Mesendoderm (in vitro differentiated cells): ENCODE measurements around the gene ELOVL5.

Experiments
- DNase-seq: peaks from one replicate; pipeline ENCODE4 v3.0.0; 2013
- H2AK5ac ChIP-seq: 2 replicates; pipeline ENCODE4 v1.6.1; 2013; ENCODE audit warnings: low read length, inconsistent platforms
- H2BK120ac ChIP-seq: 2 replicates; pipeline ENCODE4 v1.6.1; 2013; ENCODE audit warnings: low read depth, mild to moderate bottlenecking, low read length, moderate library complexity, mixed read lengths
- H2BK15ac ChIP-seq: replicated peaks from 2 replicates; pipeline ENCODE4 v1.6.1; 2013; ENCODE audit warnings: low read depth, mild to moderate bottlenecking, moderate library complexity
- H2BK5ac ChIP-seq: 2 replicates; pipeline ENCODE4 v1.6.1; 2013; ENCODE audit warnings: low read length, inconsistent platforms
- H3K18ac ChIP-seq: 2 replicates; pipeline ENCODE4 v1.6.1; 2013; ENCODE audit warnings: mild to moderate bottlenecking, low read length, mixed read lengths
- H3K23ac ChIP-seq: one replicate; pipeline ENCODE4 v1.6.1; 2013; ENCODE audit warnings: low read length
- H3K27ac ChIP-seq: 2 replicates; pipeline ENCODE4 v1.5.1; 2013; ENCODE audit warnings: low read depth, mild to moderate bottlenecking, inconsistent platforms, low read length, moderate library complexity
- H3K27me3 ChIP-seq: 2 replicates; pipeline ENCODE4 v1.6.1; 2013; ENCODE audit warnings: low read length, control low read depth, mild to moderate bottlenecking, inconsistent platforms; ENCODE audit not compliant: insufficient read depth, poor library complexity
- H3K36me3 ChIP-seq: 2 replicates; pipeline ENCODE4 v1.6.1; 2013; ENCODE audit warnings: low read length, inconsistent platforms; ENCODE audit not compliant: control insufficient read depth, insufficient read depth
- H3K4ac ChIP-seq: one replicate; pipeline ENCODE4 v1.6.1; 2013; ENCODE audit warnings: low read depth, mild to moderate bottlenecking, low read length, moderate library complexity
- H3K4me1 ChIP-seq: 2 replicates; pipeline ENCODE4 v1.6.1; 2013; ENCODE audit warnings: low read depth, low read length, inconsistent platforms; ENCODE audit not compliant: control insufficient read depth
- H3K4me2 ChIP-seq: 2 replicates; pipeline ENCODE4 v1.6.1; 2013; ENCODE audit warnings: low read length
- H3K4me3 ChIP-seq: 2 replicates; pipeline ENCODE4 v1.5.1; 2013; ENCODE audit warnings: mild to moderate bottlenecking, low read length
- H3K56ac ChIP-seq: one replicate; pipeline ENCODE4 v1.6.1; 2013; ENCODE audit warnings: low read length
- H3K79me1 ChIP-seq: 2 replicates; pipeline ENCODE4 v1.6.1; 2013; ENCODE audit warnings: low read length, inconsistent platforms
- H3K79me2 ChIP-seq: 2 replicates; pipeline ENCODE4 v1.6.1; 2013; ENCODE audit warnings: mild to moderate bottlenecking, low read length; ENCODE audit not compliant: control insufficient read depth, insufficient read depth
- H3K9ac ChIP-seq: 2 replicates; pipeline ENCODE4 v1.6.1; 2013; ENCODE audit warnings: low read length, inconsistent platforms
- H4K5ac ChIP-seq: one replicate; pipeline ENCODE4 v1.6.1; 2013; ENCODE audit warnings: low read length
- H4K8ac ChIP-seq: one replicate; pipeline ENCODE4 v1.6.1; 2013; ENCODE audit warnings: low read depth, mild to moderate bottlenecking, control low read depth, low read length, moderate library complexity
- WGBS: extraction: QIAGEN DNeasy Blood & Tissue Kit; methylation state at CpG from one replicate; pipeline ENCODE4 v1.1.7; 2013; ENCODE audit warnings: low lambda C conversion rate, missing lambda C conversion rate; ENCODE audit not compliant: insufficient coverage; ENCODE audit errors: extremely low coverage; 5-methylcytosine and 5-hydroxymethylcytosine counted together

ELOVL5 gene

DNA sequence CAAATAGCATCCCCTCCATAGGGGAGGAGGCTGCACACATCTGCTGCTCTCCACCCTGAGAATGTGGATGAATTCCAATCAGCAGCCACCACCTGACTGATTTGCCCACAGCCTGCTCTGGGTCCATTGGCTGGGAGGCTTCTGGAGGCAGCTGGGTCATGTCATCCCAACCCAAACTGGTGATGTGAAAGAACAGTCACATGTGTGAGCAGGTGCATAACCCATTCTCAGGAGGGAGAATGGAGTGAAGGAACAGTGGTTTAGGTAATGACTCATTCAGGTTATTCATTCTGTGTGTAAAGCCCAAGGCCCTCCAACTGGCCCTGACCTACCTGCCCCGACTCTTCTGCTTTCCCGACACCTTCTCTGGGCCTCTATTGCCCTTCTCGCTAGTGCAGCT is 109.2 kb downstream of the ELOVL5 start:
- Histone ChIP-seq H4K5ac (no peak overlapping the region), H3K36me3 (no peaks in the 10 kb centered on the region), H3K4me3 (no peak overlapping the region), H3K4ac (no peak overlapping the region), H3K79me1 (no peaks in the 10 kb centered on the region), H4K8ac (no peak overlapping the region), H2AK5ac (no peak overlapping the region), H3K18ac (no peak overlapping the region), H3K56ac (no peak overlapping the region), H3K79me2 (no peaks in the 10 kb centered on the region), H3K23ac (no peak overlapping the region), H3K4me1 (no peaks in the 10 kb centered on the region), H2BK15ac (no peak overlapping the region), H3K27ac (no peak overlapping the region), H3K4me2 (no peak overlapping the region), H3K9ac (no peak overlapping the region), H2BK5ac (no peak overlapping the region), H2BK120ac (no peak overlapping the region), H3K27me3 (no peaks in the 10 kb centered on the region)
- WGBS: no CpG with 5 or more reads among the region's 3 CpGs
- DNase-seq: no peak

GRCh38 chr6:53238311-53238710 is 110.4 kb downstream of the ELOVL5 start:
- Histone ChIP-seq H3K23ac (no peak overlapping the region), H3K79me2 (no peaks in the 10 kb centered on the region), H3K27ac (no peak overlapping the region), H3K9ac (no peak overlapping the region), H2BK15ac (no peak overlapping the region), H3K4me2 (no peak overlapping the region), H3K4me1 (no peaks in the 10 kb centered on the region), H3K27me3 (no peaks in the 10 kb centered on the region), H3K18ac (no peak overlapping the region), H3K4ac (no peak overlapping the region), H2AK5ac (no peak overlapping the region), H3K79me1 (no peaks in the 10 kb centered on the region), H3K4me3 (no peak overlapping the region), H2BK5ac (no peak overlapping the region), H3K36me3 (no peaks in the 10 kb centered on the region), H4K8ac (no peak overlapping the region), H4K5ac (no peak overlapping the region), H2BK120ac (no peak overlapping the region), H3K56ac (no peak overlapping the region)
- WGBS: no CpG with 5 or more reads among the region's 3 CpGs
- no peak for DNase-seq

DNA sequence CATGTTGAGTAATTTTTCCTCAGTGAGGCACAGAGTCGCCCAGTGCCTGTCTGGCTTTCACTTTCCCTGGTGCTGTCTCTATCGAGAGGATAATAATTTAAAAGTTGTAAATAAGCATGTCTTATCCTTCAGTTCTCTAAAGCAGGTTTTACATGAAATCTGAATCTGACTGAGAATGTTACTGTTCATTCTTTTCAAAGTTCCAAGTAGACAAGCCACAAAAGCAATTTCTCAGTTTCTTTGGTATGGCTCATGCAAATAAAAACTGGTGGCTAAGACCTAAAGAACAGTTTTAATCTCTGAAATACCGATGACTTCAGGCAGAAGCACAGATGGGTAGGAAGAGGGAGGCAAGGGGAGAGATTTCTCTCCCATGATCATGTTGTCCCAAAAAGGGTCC is 112.5 kb downstream of the ELOVL5 start:
- Histone ChIP-seq H2BK15ac (no peak overlapping the region), H3K4me3 (no peak overlapping the region), H2BK5ac (no peak overlapping the region), H3K18ac (no peak overlapping the region), H3K36me3 (no peaks in the 10 kb centered on the region), H3K23ac (no peak overlapping the region), H3K4me2 (no peak overlapping the region), H2BK120ac (no peak overlapping the region), H2AK5ac (no peak overlapping the region), H3K4ac (no peak overlapping the region), H3K27ac (no peak overlapping the region), H4K8ac (no peak overlapping the region), H3K4me1 (no peaks in the 10 kb centered on the region), H3K79me2 (no peaks in the 10 kb centered on the region), H3K56ac (no peak overlapping the region), H4K5ac (no peak overlapping the region), H3K27me3 (no peaks in the 10 kb centered on the region), H3K79me1 (no peaks in the 10 kb centered on the region), H3K9ac (no peak overlapping the region)
- no CpG with 5 or more reads among the region's 3 CpGs for WGBS
- DNase-seq: no peak

- no peak overlapping the region for H3K18ac ChIP-seq
- no peak overlapping the region for H2BK120ac ChIP-seq
- no peaks in the 10 kb centered on the region for H3K79me1 ChIP-seq
- no peak overlapping the region for H3K27ac ChIP-seq
- no peak overlapping the region for H3K56ac ChIP-seq
- no peaks in the 10 kb centered on the region for H3K27me3 ChIP-seq
- no peak overlapping the region for H2BK5ac ChIP-seq
- no peaks in the 10 kb centered on the region for H3K36me3 ChIP-seq
- H4K5ac ChIP-seq: no peak overlapping the region
- no peak overlapping the region for H3K4me3 ChIP-seq
- H3K23ac ChIP-seq: no peak overlapping the region
- no peak overlapping the region for H2BK15ac ChIP-seq
- no peak overlapping the region for H4K8ac ChIP-seq
- H3K4me1 ChIP-seq: no peaks in the 10 kb centered on the region
- no peak for DNase-seq
- H3K9ac ChIP-seq: no peak overlapping the region
- no peak overlapping the region for H3K4me2 ChIP-seq
- no CpG with 5 or more reads among the region's 5 CpGs for WGBS
- no peak overlapping the region for H3K4ac ChIP-seq
- no peak overlapping the region for H2AK5ac ChIP-seq
- no peaks in the 10 kb centered on the region for H3K79me2 ChIP-seq
Observed at GRCh38 chr6:53235508-53235907, 113.2 kb downstream of the ELOVL5 start.

DNA sequence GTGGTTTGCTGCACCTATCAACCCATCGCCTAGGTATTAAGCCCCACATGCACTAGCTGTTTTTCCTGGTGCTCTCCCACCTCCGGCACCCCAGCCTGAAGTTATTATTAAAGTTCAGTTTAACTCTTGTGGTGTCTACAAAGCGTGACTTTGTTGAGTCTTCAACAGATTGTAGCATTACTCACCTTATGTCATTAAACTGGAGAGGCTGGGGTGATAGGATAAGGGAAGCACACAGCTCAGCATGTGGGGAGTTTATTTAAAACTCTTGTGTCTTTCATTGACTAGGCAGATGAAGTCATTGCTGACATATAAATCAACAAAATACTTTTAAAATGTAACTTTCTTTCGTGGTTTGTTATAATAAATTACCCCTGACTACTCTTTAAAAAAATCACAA is 115.4 kb downstream of the ELOVL5 start:
- Histone ChIP-seq H2BK5ac (no peak overlapping the region), H3K23ac (no peak overlapping the region), H3K4me2 (no peak overlapping the region), H3K27me3 (no peaks in the 10 kb centered on the region), H3K56ac (no peak overlapping the region), H4K5ac (no peak overlapping the region), H3K4me1 (no peaks in the 10 kb centered on the region), H3K4me3 (no peak overlapping the region), H2AK5ac (no peak overlapping the region), H3K27ac (no peak overlapping the region), H2BK15ac (no peak overlapping the region), H2BK120ac (no peak overlapping the region), H3K36me3 (no peaks in the 10 kb centered on the region), H4K8ac (no peak overlapping the region), H3K79me2 (no peaks in the 10 kb centered on the region), H3K4ac (no peak overlapping the region), H3K79me1 (no peaks in the 10 kb centered on the region), H3K18ac (no peak overlapping the region), H3K9ac (no peak overlapping the region)
- no peak for DNase-seq
- no CpG with 5 or more reads among the region's 4 CpGs for WGBS

DNA sequence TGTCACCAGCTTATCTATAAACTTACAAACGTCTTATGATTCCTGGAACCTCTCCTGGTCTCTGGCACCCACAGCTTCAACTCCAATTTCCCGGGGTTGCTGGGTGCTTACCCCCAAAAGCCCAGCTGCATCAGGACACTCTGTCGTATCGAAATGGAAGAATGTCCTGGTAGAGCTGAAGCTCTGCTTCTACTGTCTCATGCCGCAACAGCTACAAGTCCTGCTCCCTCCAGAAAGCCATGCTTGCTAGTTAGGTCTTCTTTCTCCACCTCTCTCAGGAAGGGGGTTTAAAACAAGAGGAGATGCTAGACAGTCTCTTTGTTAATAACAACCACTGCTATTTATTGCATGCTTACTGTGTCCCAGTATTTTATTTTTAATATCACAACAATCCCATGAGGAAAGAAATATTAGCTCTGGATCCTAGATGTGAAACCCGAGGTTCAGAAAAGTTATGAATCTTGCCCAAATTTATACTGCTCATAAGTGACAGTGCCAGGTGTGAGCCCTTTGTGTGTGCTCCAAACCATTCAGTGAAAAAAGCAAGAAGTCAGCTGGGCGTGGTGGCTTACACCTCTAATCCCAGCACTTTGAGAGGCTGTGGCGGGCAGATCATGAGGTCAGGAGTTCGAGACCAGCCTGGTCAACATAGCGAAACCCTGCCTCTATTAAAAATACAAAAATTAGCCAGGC is 117.8 kb downstream of the ELOVL5 start:
- H4K8ac ChIP-seq: no peak overlapping the region
- H3K9ac ChIP-seq: no peak overlapping the region
- H3K4me1 ChIP-seq: no peaks in the 10 kb centered on the region
- H2BK120ac ChIP-seq: no peak overlapping the region
- no peak overlapping the region for H3K4me2 ChIP-seq
- no peak overlapping the region for H2AK5ac ChIP-seq
- no peak overlapping the region for H3K4me3 ChIP-seq
- no peaks in the 10 kb centered on the region for H3K79me2 ChIP-seq
- no peaks in the 10 kb centered on the region for H3K79me1 ChIP-seq
- no peak overlapping the region for H3K4ac ChIP-seq
- no peak overlapping the region for H4K5ac ChIP-seq
- no peak overlapping the region for H3K23ac ChIP-seq
- H3K36me3 ChIP-seq: no peaks in the 10 kb centered on the region
- WGBS: no CpG with 5 or more reads among the region's 10 CpGs
- no peaks in the 10 kb centered on the region for H3K27me3 ChIP-seq
- no peak overlapping the region for H2BK5ac ChIP-seq
- no peak overlapping the region for H3K18ac ChIP-seq
- no peak overlapping the region for H2BK15ac ChIP-seq
- no peak for DNase-seq
- no peak overlapping the region for H3K27ac ChIP-seq
- H3K56ac ChIP-seq: no peak overlapping the region
